Activated CD4-positive, alpha-beta memory T cell treated with anti-CD3 and anti-CD28 coated beads for 36 hours (primary cell): ENCODE data around the gene SPCS2. TPM values are rescaled to one million over a fixed set of nuclear protein-coding genes. Genes with fewer than 3 reads are reported as not detected.
A peak's percentile ranks its signal among the peaks of the same experiment; 100 is the strongest.
"Not testable (repeated sequence)": the region's sequence is repeated elsewhere in the genome, so short reads cannot be mapped to it uniquely, and the experiment has no call there.

Experiments
- CTCF ChIA-PET: fragments of 350-600 bp; sonication (Branson Sonifier 250); formaldehyde crosslinking; loops from one replicate; lab custom pipeline; 2021; ENCODE audit warnings: antibody characterized with exemption, inconsistent platforms; lab: Charles Lee
- POLR2A ChIA-PET: fragments of 350-600 bp; sonication (Branson Sonifier 250); formaldehyde crosslinking; loops from one replicate; lab custom pipeline; 2021; ENCODE audit warnings: antibody characterized with exemption; lab: Charles Lee
- DNase-seq: peaks from one replicate; pipeline ENCODE4 v3.0.0-alpha.2; 2020
- H3K27ac Mint-ChIP-seq: one replicate; pipeline ENCODE4 v1.8.0; 2021; ENCODE audit warnings: mixed read lengths
- H3K27me3 Mint-ChIP-seq: one replicate; pipeline ENCODE4 v1.8.0; 2021; ENCODE audit warnings: mixed read lengths
- H3K36me3 Mint-ChIP-seq: one replicate; pipeline ENCODE4 v1.8.0; 2021; ENCODE audit warnings: mixed read lengths
- H3K4me1 Mint-ChIP-seq: one replicate; pipeline ENCODE4 v1.8.0; 2021; ENCODE audit warnings: low read depth, mixed read lengths
- H3K4me3 Mint-ChIP-seq: one replicate; pipeline ENCODE4 v1.8.0; 2021; ENCODE audit warnings: mild to moderate bottlenecking, mixed read lengths
- H3K9me3 Mint-ChIP-seq: one replicate; pipeline ENCODE4 v1.8.0; 2021; ENCODE audit warnings: mixed read lengths
- intact Hi-C: fragments of 100-400 bp; cut with micrococcal nuclease; formaldehyde crosslinking; loops from one replicate; pipeline ENCODE4 v1.15.1; 2023
- total RNA-seq, 2 experiments: library from RNA; stranded (reverse); gene quantifications; one replicate each; pipeline ENCODE4 v1.2.3, GENCODE V29; 2021

The SPCS2 gene
- total RNA-seq, 2 experiments from 2014 or later: 126 to 138 TPM

- Mint-ChIP-seq H3K27ac (no peak overlapping the region), H3K27me3 (no peaks in the 10 kb centered on the region), H3K4me1 (peaks cover 2% of the 10 kb centered on the region), H3K9me3 (no peaks in the 10 kb centered on the region), H3K4me3 (no peak overlapping the region), H3K36me3 (peaks cover 43% of the 10 kb centered on the region)
- intact Hi-C loops: no loop called here
- POLR2A ChIA-PET: no interaction called here
- CTCF ChIA-PET: interaction anchor here (1.7 kb wide), 1 partner anchor 19 kb away, joined by 5 read pairs; no protein-coding TSS in a partner anchor
- no peak for DNase-seq
These were observed 55.1 kb downstream of the SPCS2 start for GRCh38 chr11:75004215-75004614.

GRCh38 chr11:75011357-75011756 is 62.3 kb downstream of the SPCS2 start:
- intact Hi-C loops: no loop called here
- Mint-ChIP-seq H3K9me3 (no peaks in the 10 kb centered on the region), H3K4me1 (no peaks in the 10 kb centered on the region), H3K27me3 (no peaks in the 10 kb centered on the region), H3K36me3 (peaks cover 25% of the 10 kb centered on the region), H3K27ac (no peak overlapping the region), H3K4me3 (no peak overlapping the region)
- ChIA-PET POLR2A (no interaction called here), CTCF (interaction anchor here (0.6 to 2.5 kb wide), 6 partner anchors 10 to 403 kb away, joined by 3 to 8 read pairs (median 4); no protein-coding TSS in a partner anchor)
- DNase-seq: no peak

- intact Hi-C loops: no loop called here
- Mint-ChIP-seq H3K4me3 (no peak overlapping the region), H3K9me3 (no peaks in the 10 kb centered on the region), H3K27ac (no peak overlapping the region), H3K27me3 (no peaks in the 10 kb centered on the region), H3K4me1 (no peaks in the 10 kb centered on the region), H3K36me3 (peaks cover 21% of the 10 kb centered on the region)
- DNase-seq: no peak
- ChIA-PET CTCF (interaction anchor here (0.6 to 2.5 kb wide), 4 partner anchors 10 to 404 kb away, joined by 3 to 8 read pairs (median 4); no protein-coding TSS in a partner anchor), POLR2A (no interaction called here)
These were observed 62.8 kb downstream of the SPCS2 start for GRCh38 chr11:75011872-75012271.

- H3K27me3 Mint-ChIP-seq: no peaks in the 10 kb centered on the region
- peak; percentile 22 for DNase-seq
These were observed 64.0 kb downstream of the SPCS2 start for GRCh38 chr11:75013051-75013450.

GRCh38 chr11:75014129-75014528 is 65.1 kb downstream of the SPCS2 start:
- Mint-ChIP-seq H3K4me1 (no peaks in the 10 kb centered on the region), H3K9me3 (peaks cover 3% of the 10 kb centered on the region), H3K27me3 (no peaks in the 10 kb centered on the region), H3K27ac (no peak overlapping the region), H3K4me3 (no peak overlapping the region), H3K36me3 (peaks cover 9% of the 10 kb centered on the region)
- ChIA-PET POLR2A (interaction anchor here (0.6 kb wide), 1 partner anchor 8 kb away, joined by 3 read pairs; no protein-coding TSS in a partner anchor), CTCF (interaction anchor here (1.0 to 1.6 kb wide), 2 partner anchors 9 to 234 kb away, joined by 4 to 9 read pairs; no protein-coding TSS in a partner anchor)
- intact Hi-C loops: no loop called here
- no peak for DNase-seq

More at GRCh38 chr11:75013051-75013450, 64.0 kb downstream of the SPCS2 start:
- Mint-ChIP-seq H3K9me3 (no peaks in the 10 kb centered on the region), H3K4me3 (no peak overlapping the region), H3K27ac (no peak overlapping the region), H3K36me3 (peaks cover 12% of the 10 kb centered on the region), H3K4me1 (no peaks in the 10 kb centered on the region)
- intact Hi-C loops: no loop called here
- ChIA-PET POLR2A (no interaction called here), CTCF (interaction anchor here (0.9 kb wide), 2 partner anchors 9 to 127 kb away, joined by 4 to 5 read pairs; no protein-coding TSS in a partner anchor)

GRCh38 chr11:75019200-75019599 is 70.1 kb downstream of the SPCS2 start:
- H3K4me3 Mint-ChIP-seq, H3K27ac Mint-ChIP-seq, H3K27me3 Mint-ChIP-seq, POLR2A ChIA-PET, H3K36me3 Mint-ChIP-seq, H3K4me1 Mint-ChIP-seq, intact Hi-C loops, H3K9me3 Mint-ChIP-seq, DNase-seq: not testable (repeated sequence)
- CTCF ChIA-PET: interaction anchor here (1.0 to 1.1 kb wide), 2 partner anchors 121 to 187 kb away, joined by 3 to 5 read pairs; no protein-coding TSS in a partner anchor

- H3K4me1 Mint-ChIP-seq, H3K27me3 Mint-ChIP-seq, H3K36me3 Mint-ChIP-seq, H3K27ac Mint-ChIP-seq, DNase-seq, POLR2A ChIA-PET, intact Hi-C loops, H3K9me3 Mint-ChIP-seq, H3K4me3 Mint-ChIP-seq: not testable (repeated sequence)
- CTCF ChIA-PET: interaction anchor here (0.8 to 8.7 kb wide), 3 partner anchors 11 to 229 kb away, joined by 5 to 120 read pairs (median 16); no protein-coding TSS in a partner anchor
These were observed 71.3 kb downstream of the SPCS2 start for GRCh38 chr11:75020328-75020727.

GRCh38 chr11:75022296-75022695 is 73.2 kb downstream of the SPCS2 start:
- intact Hi-C loops: loop anchor here (2.0 kb wide), 1 partner anchor 119 kb away; no protein-coding TSS in a partner anchor
- POLR2A ChIA-PET: interaction anchor here (0.6 to 0.8 kb wide), 2 partner anchors 8 to 73 kb away, joined by 3 read pairs; partner anchors contain the start of genes SPCS2 and XRRA1
- H3K4me1 Mint-ChIP-seq: no peaks in the 10 kb centered on the region
- CTCF ChIA-PET: interaction anchor here (0.6 to 8.7 kb wide), 39 partner anchors 8 to 388 kb away, joined by 3 to 120 read pairs (median 5); partner anchors contain the start of genes NEU3 and TPBGL
- H3K36me3 Mint-ChIP-seq: no peaks in the 10 kb centered on the region
- H3K4me3 Mint-ChIP-seq: no peak overlapping the region
- no peaks in the 10 kb centered on the region for H3K27me3 Mint-ChIP-seq
- H3K27ac Mint-ChIP-seq: no peak overlapping the region
- no peak for DNase-seq
- H3K9me3 Mint-ChIP-seq: peaks cover 3% of the 10 kb centered on the region

GRCh38 chr11:75022759-75023396 is 73.8 kb downstream of the SPCS2 start:
- no peaks in the 10 kb centered on the region for H3K36me3 Mint-ChIP-seq
- ChIA-PET POLR2A (interaction anchor here (0.6 to 0.8 kb wide), 2 partner anchors 9 to 74 kb away, joined by 3 read pairs; partner anchors contain the start of genes SPCS2 and XRRA1), CTCF (interaction anchor here (0.6 to 8.7 kb wide), 41 partner anchors 9 to 389 kb away, joined by 3 to 120 read pairs (median 5); partner anchors contain the start of genes NEU3 and TPBGL)
- H3K4me3 Mint-ChIP-seq: no peak overlapping the region
- peaks cover 3% of the 10 kb centered on the region for H3K9me3 Mint-ChIP-seq
- H3K27me3 Mint-ChIP-seq: no peaks in the 10 kb centered on the region
- intact Hi-C loops: loop anchor here (1.0 to 2.0 kb wide), 3 partner anchors 118 to 225 kb away; no protein-coding TSS in a partner anchor
- peak; percentile 85 for DNase-seq
- H3K4me1 Mint-ChIP-seq: no peaks in the 10 kb centered on the region
- H3K27ac Mint-ChIP-seq: no peak overlapping the region

GRCh38 chr11:75023446-75024067 is 74.5 kb downstream of the SPCS2 start:
- CTCF ChIA-PET: interaction anchor here (0.9 to 8.7 kb wide), 24 partner anchors 9 to 354 kb away, joined by 3 to 120 read pairs (median 8); partner anchors contain the start of gene TPBGL
- Mint-ChIP-seq H3K27me3 (no peaks in the 10 kb centered on the region), H3K36me3 (no peaks in the 10 kb centered on the region), H3K4me1 (no peaks in the 10 kb centered on the region), H3K4me3 (no peak overlapping the region), H3K27ac (no peak overlapping the region), H3K9me3 (peaks cover 3% of the 10 kb centered on the region)
- DNase-seq: no peak
- POLR2A ChIA-PET: interaction anchor here (0.8 kb wide), 1 partner anchor 75 kb away, joined by 3 read pairs; the partner anchor contains the start of genes SPCS2 and XRRA1
- intact Hi-C loops: loop anchor here (1.0 to 2.0 kb wide), 3 partner anchors 117 to 225 kb away; no protein-coding TSS in a partner anchor

- H3K27me3 Mint-ChIP-seq: no peaks in the 10 kb centered on the region
- ChIA-PET CTCF (interaction anchor here (1.2 to 8.7 kb wide), 8 partner anchors 94 to 225 kb away, joined by 3 to 120 read pairs (median 23); partner anchors contain the start of gene TPBGL), POLR2A (no interaction called here)
- no peaks in the 10 kb centered on the region for H3K36me3 Mint-ChIP-seq
- intact Hi-C loops: no loop called here
- H3K4me3 Mint-ChIP-seq: no peak overlapping the region
- DNase-seq: no peak
- no peaks in the 10 kb centered on the region for H3K4me1 Mint-ChIP-seq
- no peaks in the 10 kb centered on the region for H3K9me3 Mint-ChIP-seq
- no peak overlapping the region for H3K27ac Mint-ChIP-seq
These were observed 75.0 kb downstream of the SPCS2 start for GRCh38 chr11:75024068-75024449.
